Glutamatergic neuron (in vitro differentiated cells): Measurements from ENCODE around the gene DLGAP5. TPM values are rescaled to one million over a fixed set of nuclear protein-coding genes. Genes with fewer than 3 reads are reported as not detected.

Experiments
- DNase-seq: peaks from one replicate; pipeline ENCODE4 v3.0.0; 2022
- H3K27ac Mint-ChIP-seq: one replicate; pipeline ENCODE4 v1.8.0; 2020; ENCODE audit warnings: mild to moderate bottlenecking, mixed read lengths, inconsistent platforms; ENCODE audit not compliant: unreplicated experiment
- H3K27me3 Mint-ChIP-seq: one replicate; pipeline ENCODE4 v1.8.0; 2020; ENCODE audit warnings: mild to moderate bottlenecking, moderate library complexity, mixed read lengths, inconsistent platforms; ENCODE audit not compliant: unreplicated experiment
- H3K36me3 Mint-ChIP-seq: one replicate; pipeline ENCODE4 v1.8.0; 2020; ENCODE audit warnings: mild to moderate bottlenecking, mixed read lengths, inconsistent platforms; ENCODE audit not compliant: unreplicated experiment
- H3K4me1 Mint-ChIP-seq: one replicate; pipeline ENCODE4 v1.8.0; 2020; ENCODE audit warnings: mild to moderate bottlenecking, low read depth, mixed read lengths, inconsistent platforms; ENCODE audit not compliant: unreplicated experiment
- H3K4me3 Mint-ChIP-seq: one replicate; pipeline ENCODE4 v1.8.0; 2020; ENCODE audit warnings: mild to moderate bottlenecking, mixed read lengths, inconsistent platforms; ENCODE audit not compliant: unreplicated experiment
- H3K9me3 Mint-ChIP-seq: one replicate; pipeline ENCODE4 v1.8.0; 2020; ENCODE audit warnings: mild to moderate bottlenecking, moderate library complexity, mixed read lengths, inconsistent platforms; ENCODE audit not compliant: unreplicated experiment
- total RNA-seq: library from RNA; stranded (reverse); fragmentation: NEBNext Ultra II Directional; extraction: Animal tissue kit (Norgen Biotek cat#: 25700); gene quantifications from one replicate; pipeline ENCODE4 v1.2.1, GENCODE V29; 2021; ENCODE audit not compliant: unreplicated experiment
- TF ChIP-seq, protein P1 (sequence below): fragments of 200-600 bp; sonication (generic); IDR thresholded peaks from one replicate; pipeline ENCODE4 v1.5.0; 2021; ENCODE audit not compliant: partially characterized antibody, unreplicated experiment

Gene DLGAP5
- total RNA-seq, 1 donor from 2014 or later: 8.2 TPM

DNA sequence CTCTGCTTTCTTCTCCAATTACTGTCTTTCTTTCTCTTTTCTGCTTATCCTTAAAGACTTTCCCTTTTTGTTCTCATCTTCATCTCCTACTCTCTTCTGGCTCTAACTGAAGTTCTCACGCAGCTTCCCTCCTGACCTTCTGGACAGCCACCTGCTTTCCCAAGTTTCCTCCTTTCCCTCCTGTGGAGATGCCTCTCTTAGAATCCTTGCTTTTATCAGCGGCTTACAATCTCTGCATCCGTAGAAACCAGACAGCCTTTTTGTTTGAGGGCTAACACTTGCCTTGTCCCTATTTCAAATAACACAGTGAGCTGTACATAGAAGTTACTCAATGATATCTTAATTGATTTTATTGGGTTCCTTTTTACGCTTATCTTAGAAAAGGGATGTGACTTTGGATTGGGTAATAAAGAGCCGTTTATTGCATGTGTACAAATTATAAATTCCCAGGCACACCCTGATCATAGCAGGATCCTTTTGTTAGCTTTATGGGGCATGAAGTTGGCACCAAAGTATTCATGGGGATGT is 64.4 kb downstream of the DLGAP5 start:
- peaks cover 4% of the 10 kb centered on the region for H3K4me1 Mint-ChIP-seq
- TF ChIP-seq, protein P1, sequence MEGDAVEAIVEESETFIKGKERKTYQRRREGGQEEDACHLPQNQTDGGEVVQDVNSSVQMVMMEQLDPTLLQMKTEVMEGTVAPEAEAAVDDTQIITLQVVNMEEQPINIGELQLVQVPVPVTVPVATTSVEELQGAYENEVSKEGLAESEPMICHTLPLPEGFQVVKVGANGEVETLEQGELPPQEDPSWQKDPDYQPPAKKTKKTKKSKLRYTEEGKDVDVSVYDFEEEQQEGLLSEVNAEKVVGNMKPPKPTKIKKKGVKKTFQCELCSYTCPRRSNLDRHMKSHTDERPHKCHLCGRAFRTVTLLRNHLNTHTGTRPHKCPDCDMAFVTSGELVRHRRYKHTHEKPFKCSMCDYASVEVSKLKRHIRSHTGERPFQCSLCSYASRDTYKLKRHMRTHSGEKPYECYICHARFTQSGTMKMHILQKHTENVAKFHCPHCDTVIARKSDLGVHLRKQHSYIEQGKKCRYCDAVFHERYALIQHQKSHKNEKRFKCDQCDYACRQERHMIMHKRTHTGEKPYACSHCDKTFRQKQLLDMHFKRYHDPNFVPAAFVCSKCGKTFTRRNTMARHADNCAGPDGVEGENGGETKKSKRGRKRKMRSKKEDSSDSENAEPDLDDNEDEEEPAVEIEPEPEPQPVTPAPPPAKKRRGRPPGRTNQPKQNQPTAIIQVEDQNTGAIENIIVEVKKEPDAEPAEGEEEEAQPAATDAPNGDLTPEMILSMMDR: no peak
- H3K9me3 Mint-ChIP-seq: peaks cover 5% of the 10 kb centered on the region
- DNase-seq: no peak
- no peaks in the 10 kb centered on the region for H3K36me3 Mint-ChIP-seq
- no peak overlapping the region for H3K4me3 Mint-ChIP-seq
- H3K27ac Mint-ChIP-seq: no peak overlapping the region
- peaks cover 16% of the 10 kb centered on the region for H3K27me3 Mint-ChIP-seq

DNA sequence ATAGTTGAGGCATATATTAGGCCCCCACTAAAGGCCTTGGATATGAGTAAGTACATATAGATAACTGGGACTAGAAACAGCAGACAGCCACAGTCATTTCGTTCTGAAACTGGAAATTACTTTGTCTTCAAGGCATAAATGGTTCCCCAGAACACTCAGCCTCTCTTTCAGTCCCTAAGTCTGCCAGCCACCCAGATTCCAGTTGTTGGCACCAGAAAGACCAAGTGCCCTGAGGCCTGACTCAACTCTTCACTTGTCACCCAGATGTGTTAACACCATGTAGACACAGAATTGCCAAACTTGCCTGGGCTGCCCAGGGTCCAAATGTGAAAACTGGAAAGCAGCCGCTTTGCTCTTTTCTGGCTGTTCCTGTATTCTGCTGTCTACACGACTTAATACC is 65.4 kb downstream of the DLGAP5 start:
- Mint-ChIP-seq H3K9me3 (peaks cover 5% of the 10 kb centered on the region), H3K27me3 (peaks cover 10% of the 10 kb centered on the region), H3K27ac (no peak overlapping the region), H3K36me3 (no peaks in the 10 kb centered on the region), H3K4me3 (no peak overlapping the region), H3K4me1 (peaks cover 4% of the 10 kb centered on the region)
- DNase-seq: no peak
- TF ChIP-seq, protein P1: no peak

DNA sequence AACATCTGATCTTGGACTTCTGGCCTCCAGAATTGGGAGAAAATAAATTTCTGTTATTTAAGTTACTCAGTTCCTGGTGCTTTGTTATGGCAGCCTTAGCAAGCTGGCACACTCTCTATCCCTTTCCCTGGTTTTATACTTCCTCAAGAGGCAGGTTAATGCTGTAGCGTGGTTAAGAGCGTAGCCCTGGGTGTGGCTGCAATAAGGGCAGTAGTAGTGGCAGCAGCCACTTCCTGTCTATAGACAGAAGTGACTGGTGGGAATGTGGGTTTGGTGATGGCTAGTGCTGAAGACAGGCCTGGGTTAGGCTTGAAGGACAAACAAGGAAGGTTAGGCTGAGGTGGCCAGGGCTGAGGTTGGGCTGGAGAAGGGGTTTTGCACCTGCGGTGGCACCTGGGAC is 66.0 kb downstream of the DLGAP5 start:
- peaks cover 4% of the 10 kb centered on the region for H3K4me1 Mint-ChIP-seq
- DNase-seq: no peak
- H3K27ac Mint-ChIP-seq: no peak overlapping the region
- TF ChIP-seq, protein P1: no peak
- no peaks in the 10 kb centered on the region for H3K36me3 Mint-ChIP-seq
- H3K9me3 Mint-ChIP-seq: peaks cover 5% of the 10 kb centered on the region
- peaks cover 13% of the 10 kb centered on the region for H3K27me3 Mint-ChIP-seq
- no peak overlapping the region for H3K4me3 Mint-ChIP-seq

DNA sequence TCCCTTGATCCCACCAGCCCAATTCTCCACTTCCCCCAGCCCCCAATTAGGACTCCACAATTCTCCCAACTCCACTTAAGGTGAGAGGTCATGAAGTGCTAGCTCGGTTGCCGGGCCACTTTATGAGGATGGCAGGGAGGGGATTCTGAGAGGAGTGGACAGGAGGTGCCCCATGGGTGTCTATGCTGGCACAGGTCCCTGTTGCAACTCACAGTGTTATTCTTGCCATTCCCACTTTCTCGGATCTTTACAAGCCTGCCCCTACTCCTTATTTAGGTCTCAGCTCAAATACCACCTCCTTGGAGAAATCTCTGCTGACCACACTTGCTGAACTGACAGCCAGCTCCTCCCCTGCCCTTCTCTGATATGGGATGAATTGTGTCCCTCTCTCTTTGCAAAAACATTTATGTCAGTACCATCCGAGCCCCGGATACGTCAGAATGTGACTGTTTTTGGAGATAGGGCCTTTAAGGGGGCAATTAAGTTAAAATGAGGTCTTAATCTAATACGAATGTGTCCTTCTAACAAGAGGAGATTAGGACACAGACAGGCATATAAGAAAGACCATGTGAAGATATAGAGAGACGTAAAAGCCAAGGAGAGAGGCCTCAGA is 66.5 kb downstream of the DLGAP5 start:
- TF ChIP-seq, protein P1: no peak
- DNase-seq: no peak
- Mint-ChIP-seq H3K4me1 (no peaks in the 10 kb centered on the region), H3K9me3 (peaks cover 2% of the 10 kb centered on the region), H3K36me3 (no peaks in the 10 kb centered on the region), H3K27ac (no peak overlapping the region), H3K4me3 (no peak overlapping the region), H3K27me3 (peaks cover 10% of the 10 kb centered on the region)

DNA sequence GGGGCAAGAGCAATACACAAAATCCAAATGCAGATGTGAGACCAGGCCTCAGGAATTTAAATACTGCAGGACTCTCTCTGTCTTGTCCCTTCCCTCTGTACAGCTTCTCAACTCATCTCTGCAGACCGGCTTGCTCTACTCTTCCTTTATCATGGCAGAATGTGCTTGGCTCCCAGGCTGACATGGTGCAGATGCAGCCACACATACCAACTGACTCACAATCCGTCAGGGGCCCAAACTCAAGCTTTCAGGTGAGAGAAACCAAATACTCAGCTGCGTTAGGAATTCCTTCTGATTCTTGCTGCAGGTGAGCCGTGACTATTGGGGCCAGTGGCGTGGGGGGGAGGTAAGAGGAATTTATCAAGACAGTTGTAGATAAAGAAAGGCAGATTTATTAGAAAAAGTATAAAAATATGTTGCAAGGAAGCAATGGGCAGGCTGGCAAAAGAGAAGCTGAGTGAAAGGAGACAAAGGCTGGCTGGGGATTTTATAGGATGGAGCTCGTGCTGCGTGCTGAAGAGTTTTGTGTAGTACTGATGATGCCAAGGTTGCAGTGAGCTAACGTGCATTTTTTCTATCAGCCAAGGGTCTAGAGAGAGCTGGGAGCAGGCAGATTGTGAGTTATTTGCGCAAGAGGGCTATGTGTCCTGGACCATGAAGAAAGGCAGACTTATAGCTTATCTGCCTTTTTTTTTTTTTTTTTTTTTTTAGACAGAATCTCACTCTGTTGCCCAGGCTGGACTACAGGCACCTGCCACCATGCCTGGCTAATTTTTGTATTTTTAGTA is 67.3 kb downstream of the DLGAP5 start:
- no peak overlapping the region for H3K27ac Mint-ChIP-seq
- H3K4me3 Mint-ChIP-seq: no peak overlapping the region
- H3K4me1 Mint-ChIP-seq: no peaks in the 10 kb centered on the region
- H3K9me3 Mint-ChIP-seq: peaks cover 2% of the 10 kb centered on the region
- H3K27me3 Mint-ChIP-seq: peaks cover 10% of the 10 kb centered on the region
- TF ChIP-seq, protein P1: no peak
- H3K36me3 Mint-ChIP-seq: no peaks in the 10 kb centered on the region
- DNase-seq: no peak
